Body of pancreas (tissue), 4 donors: ENCODE measurements around the gene CRTC2. TPM values are rescaled to one million over a fixed set of nuclear protein-coding genes. Genes with fewer than 3 reads are reported as not detected.

Source experiments
- ATAC-seq: fragments of 150-250 bp; one replicate; pipeline ENCODE4 v1.9.1; 2016
- DNase-seq, 4 donors: peaks; one replicate each; pipeline ENCODE4 v3.0.0-alpha.2; 2019
- H3K27ac ChIP-seq, 4 donors: fragments of 200-600 bp; sonication (generic); 1 replicate in 3 of 4; 2 replicates in 1 of 4; pipeline versions ENCODE4 v1.5.1 to v1.6.1; 2016 to 2019; ENCODE audit warnings: mild to moderate bottlenecking in 1 of 4, mixed read lengths in 1 of 4, moderate library complexity in 1 of 4
- H3K27me3 ChIP-seq, 2 donors: fragments of 200-600 bp; sonication (generic); one replicate each; pipeline ENCODE4 v1.6.0; 2016; ENCODE audit warnings: mild to moderate bottlenecking in 1 of 2
- H3K36me3 ChIP-seq, 2 donors: fragments of 200-600 bp; sonication (generic); replicated peaks in 1 of 2; 2 replicates each; pipeline ENCODE4 v1.5.1; 2016; ENCODE audit warnings: low read depth in 2 of 2; ENCODE audit not compliant: insufficient read depth in 1 of 2
- H3K4me1 ChIP-seq: fragments of 200-600 bp; sonication (generic); one replicate; pipeline ENCODE4 v1.6.0; 2016
- H3K4me3 ChIP-seq, 2 donors: fragments of 200-600 bp; sonication (generic); 1 replicate in 1 of 2; 2 replicates in 1 of 2; pipeline ENCODE4 v1.5.1; 2016 to 2019
- H3K9me3 ChIP-seq, 3 donors: fragments of 200-600 bp; sonication (generic); 1 replicate in 2 of 3; 2 replicates in 1 of 3; pipeline ENCODE4 v1.5.1; 2016
- CTCF ChIP-seq, 7 experiments: fragments of 450-650 bp in 4 of 7; fragments of 200-600 bp in 3 of 7; sonication (generic) in 3 of 7; IDR thresholded peaks; one replicate each; pipeline ENCODE4 v1.5.1; 2016 to 2019; ENCODE audit warnings: antibody characterized with exemption in 7 of 7
- POLR2A ChIP-seq, 3 donors: fragments of 450-650 bp; IDR thresholded peaks; one replicate each; pipeline ENCODE4 v1.6.1; 2016; ENCODE audit warnings: antibody characterized with exemption in 3 of 3, mild to moderate bottlenecking in 2 of 3
- WGBS, 2 donors: methylation state at CpG; one replicate each; pipeline ENCODE4 v1.1.5; 2017; 5-methylcytosine and 5-hydroxymethylcytosine counted together
- intact Hi-C: fragments of 100-400 bp; cut with DNase I; formaldehyde crosslinking; loops from one replicate; pipeline ENCODE4 v1.15.1; 2023
- total RNA-seq, 2 donors: library from RNA; depleted of rRNA; stranded (reverse); fragments of >200 nt; gene quantifications; one replicate each; pipeline ENCODE4 v1.1.0, GENCODE V29; 2016

CRTC2 gene
- total RNA-seq, 2 donors from 2014 or later, result 15.2 to 15.8 TPM

- H3K4me3 ChIP-seq, result no peak overlapping the region
- peaks cover 0 to 4% of the 10 kb centered on the region in 2 donors for H3K36me3 ChIP-seq
- WGBS, 2 donors, result 77 to 86% methylated on average over 4 of the region's 4 CpGs
- no peak for TF ChIP-seq CTCF (IDR thresholded peaks at IDR 0.05)
- no peak for TF ChIP-seq POLR2A (IDR thresholded peaks at IDR 0.05)
- H3K27me3 ChIP-seq, result no peaks in the 10 kb centered on the region
- intact Hi-C loops, result no loop called here
- H3K9me3 ChIP-seq, result no peaks in the 10 kb centered on the region
- H3K4me1 ChIP-seq, result peaks cover 63% of the 10 kb centered on the region
- DNase-seq (no peak), ATAC-seq (no peak)
- H3K27ac ChIP-seq, result peak overlapping the region in 3 of 4 donors; percentile 88 to 95 (median 90)
Measured at GRCh38 chr1:153961421-153961820, 3.0 kb upstream of the CRTC2 start.

GRCh38 chr1:153960206-153960605 is 1.8 kb upstream of the CRTC2 start:
- TF ChIP-seq POLR2A (IDR thresholded peaks at IDR 0.05) (no peak), CTCF (IDR thresholded peaks at IDR 0.05) (no peak)
- intact Hi-C loops, result no loop called here
- peaks cover 66% of the 10 kb centered on the region for H3K4me1 ChIP-seq
- no peaks in the 10 kb centered on the region for H3K27me3 ChIP-seq
- WGBS, 2 donors, result 77 to 81% methylated on average over 5 to 11 of the region's 11 CpGs
- H3K9me3 ChIP-seq, result no peaks in the 10 kb centered on the region
- H3K27ac ChIP-seq, result peak overlapping the region in 1 of 4 donors; percentile 22
- H3K4me3 ChIP-seq, result no peak overlapping the region
- peaks cover 0 to 4% of the 10 kb centered on the region in 2 donors for H3K36me3 ChIP-seq
- ATAC-seq, result no peak
- DNase-seq, result no peak

- Histone ChIP-seq H3K27ac (peak overlapping the region in 1 of 4 donors; percentile 86), H3K9me3 (no peaks in the 10 kb centered on the region), H3K27me3 (no peaks in the 10 kb centered on the region), H3K36me3 (peaks cover 0 to 4% of the 10 kb centered on the region in 2 donors), H3K4me3 (no peak overlapping the region), H3K4me1 (peaks cover 62% of the 10 kb centered on the region)
- 69 to 75% methylated on average over 3 of the region's 3 CpGs for WGBS, 2 donors
- no peak for DNase-seq
- ATAC-seq, result no peak
- TF ChIP-seq POLR2A (IDR thresholded peaks at IDR 0.05) (no peak), CTCF (IDR thresholded peaks at IDR 0.05) (no peak)
- intact Hi-C loops, result no loop called here
Measured at GRCh38 chr1:153959454-153959853, 1.0 kb upstream of the CRTC2 start.

- intact Hi-C loops, result no loop called here
- no peaks in the 10 kb centered on the region for H3K9me3 ChIP-seq
- H3K27ac ChIP-seq, result peak overlapping the region in 2 of 4 donors; percentile 34 to 86
- H3K4me1 ChIP-seq, result peaks cover 57% of the 10 kb centered on the region
- no peak for TF ChIP-seq CTCF (IDR thresholded peaks at IDR 0.05)
- no peak for TF ChIP-seq POLR2A (IDR thresholded peaks at IDR 0.05)
- DNase-seq (peak in 1 of 4 donors; percentile 26), ATAC-seq (no peak)
- WGBS, 2 donors, result 15 to 17% methylated on average over 4 of the region's 4 CpGs
- H3K36me3 ChIP-seq, result peaks cover 0 to 4% of the 10 kb centered on the region in 2 donors
- no peak overlapping the region for H3K4me3 ChIP-seq
- H3K27me3 ChIP-seq, result no peaks in the 10 kb centered on the region
Measured at GRCh38 chr1:153958961-153959260, 499 bp upstream of the CRTC2 start.

GRCh38 chr1:153957744-153958110 is 685 bp downstream of the CRTC2 start:
- no peak for TF ChIP-seq CTCF (IDR thresholded peaks at IDR 0.05)
- TF ChIP-seq POLR2A (IDR thresholded peaks at IDR 0.05), result no peak
- 1 to 2% methylated on average over 13 of the region's 13 CpGs for WGBS, 2 donors
- ATAC-seq (no peak), DNase-seq (no peak)
- Histone ChIP-seq H3K27ac (peak overlapping the region; percentile 74 to 89 (median 82)), H3K9me3 (no peaks in the 10 kb centered on the region), H3K36me3 (peaks cover 0 to 4% of the 10 kb centered on the region in 2 donors), H3K4me1 (peaks cover 52% of the 10 kb centered on the region), H3K27me3 (no peaks in the 10 kb centered on the region), H3K4me3 (peak overlapping the region; percentile 75 to 97)
- intact Hi-C loops, result no loop called here
